CD4-positive, alpha-beta memory T cell (primary cell): ENCODE data around the gene MINDY3. TPM values are rescaled to one million over a fixed set of nuclear protein-coding genes. Genes with fewer than 3 reads are reported as not detected.
A peak's percentile ranks its signal among the peaks of the same experiment; 100 is the strongest.

Experiments
- CTCF ChIA-PET: fragments of 350-600 bp; sonication (Branson Sonifier 250); formaldehyde crosslinking; loops from one replicate; lab custom pipeline; 2021; ENCODE audit warnings: inconsistent platforms; ENCODE audit not compliant: partially characterized antibody; lab: Charles Lee
- POLR2A ChIA-PET: fragments of 350-600 bp; sonication (Branson Sonifier 250); formaldehyde crosslinking; loops from one replicate; lab custom pipeline; 2021; ENCODE audit not compliant: partially characterized antibody; lab: Charles Lee
- DNase-seq, 5 donors: peaks; one replicate each; pipeline versions ENCODE4 v3.0.0 to v3.0.0-alpha.2; 2020 to 2022; ENCODE audit warnings: mixed read lengths in 1 of 5
- H3K27ac ChIP-seq: one replicate; pipeline ENCODE4 v1.7.0; 2013; ENCODE audit warnings: low read depth, low read length
- H3K27me3 ChIP-seq: 2 replicates; pipeline ENCODE4 v1.7.0; 2013; ENCODE audit warnings: mild to moderate bottlenecking, low read length, moderate library complexity; ENCODE audit not compliant: insufficient read depth
- H3K36me3 ChIP-seq: 2 replicates; pipeline ENCODE4 v1.7.0; 2013; ENCODE audit warnings: mild to moderate bottlenecking, low read length, moderate library complexity; ENCODE audit not compliant: insufficient read depth
- H3K4me1 ChIP-seq: 2 replicates; pipeline ENCODE4 v1.7.0; 2013; ENCODE audit warnings: mild to moderate bottlenecking, low read length, moderate library complexity; ENCODE audit not compliant: insufficient read depth
- H3K4me3 ChIP-seq, 2 donors: one replicate each; pipeline ENCODE4 v1.7.0; 2013; ENCODE audit warnings: low read length in 2 of 2, mild to moderate bottlenecking in 1 of 2
- H3K9me3 ChIP-seq, 2 donors: one replicate each; pipeline ENCODE4 v1.7.0; 2013; ENCODE audit warnings: low read length in 2 of 2, control low read depth in 1 of 2; ENCODE audit not compliant: control insufficient read depth in 1 of 2
- H3K27ac Mint-ChIP-seq, 7 donors: one replicate each; pipeline ENCODE4 v1.8.0; 2020 to 2021; ENCODE audit warnings: mixed read lengths in 7 of 7, mild to moderate bottlenecking in 6 of 7, inconsistent platforms in 3 of 7, moderate library complexity in 3 of 7
- H3K27me3 Mint-ChIP-seq, 2 donors: one replicate each; pipeline ENCODE4 v1.8.0; 2020 to 2021; ENCODE audit warnings: mixed read lengths in 2 of 2
- H3K36me3 Mint-ChIP-seq, 2 donors: one replicate each; pipeline ENCODE4 v1.8.0; 2020 to 2021; ENCODE audit warnings: mixed read lengths in 2 of 2, inconsistent platforms in 1 of 2, mild to moderate bottlenecking in 1 of 2
- H3K4me1 Mint-ChIP-seq, 4 donors: one replicate each; pipeline ENCODE4 v1.8.0; 2020 to 2021; ENCODE audit warnings: mixed read lengths in 4 of 4, mild to moderate bottlenecking in 1 of 4
- H3K4me3 Mint-ChIP-seq, 8 donors: one replicate each; pipeline ENCODE4 v1.8.0; 2020 to 2021; ENCODE audit warnings: mixed read lengths in 8 of 8, mild to moderate bottlenecking in 7 of 8, moderate library complexity in 6 of 8, inconsistent platforms in 3 of 8
- H3K9me3 Mint-ChIP-seq, 8 donors: one replicate each; pipeline ENCODE4 v1.8.0; 2020 to 2021; ENCODE audit warnings: mixed read lengths in 8 of 8, mild to moderate bottlenecking in 5 of 8, inconsistent platforms in 3 of 8, moderate library complexity in 1 of 8
- intact Hi-C: fragments of 100-400 bp; cut with micrococcal nuclease; formaldehyde crosslinking; loops from one replicate; pipeline ENCODE4 v1.15.1; 2023
- polyA plus RNA-seq, 2 donors: library from polyadenylated mRNA; unstranded; fragments of 300-500 nt; fragmentation: Illumina TruSeq; gene quantifications; one replicate each; pipeline ENCODE4 v1.2.3, GENCODE V29; 2021
- total RNA-seq, 2 experiments: library from RNA; stranded (reverse); gene quantifications; one replicate each; pipeline ENCODE4 v1.2.3, GENCODE V29; 2021

Gene MINDY3
- total and polyA plus RNA-seq, 4 experiments from 2014 or later, result 2.1 to 40.4 (median 21.0) TPM

- H3K27me3 ChIP-seq, result peaks cover 8% of the 10 kb centered on the region
- no peak overlapping the region for H3K4me3 ChIP-seq
- no peaks in the 10 kb centered on the region for H3K36me3 ChIP-seq
- no peak overlapping the region for H3K27ac Mint-ChIP-seq
- ChIA-PET POLR2A (no interaction called here), CTCF (interaction anchor here (1.9 kb wide), 1 partner anchor 10 kb away, joined by 4 read pairs; no protein-coding TSS in a partner anchor)
- intact Hi-C loops, result no loop called here
- H3K27ac ChIP-seq, result no peak overlapping the region
- no peaks in the 10 kb centered on the region for H3K4me1 ChIP-seq
- H3K36me3 Mint-ChIP-seq, result no peaks in the 10 kb centered on the region
- no peak for DNase-seq
- H3K9me3 Mint-ChIP-seq, result peaks cover under 1 to 6% (median 3%) of the 10 kb centered on the region in 8 donors
- H3K4me1 Mint-ChIP-seq, result no peaks in the 10 kb centered on the region
- no peak overlapping the region for H3K4me3 Mint-ChIP-seq
- H3K27me3 Mint-ChIP-seq, result peaks cover 43 to 50% of the 10 kb centered on the region in 2 donors
- no peaks in the 10 kb centered on the region for H3K9me3 ChIP-seq
Observed at GRCh38 chr10:15868006-15868405, 7.7 kb upstream of the MINDY3 start.

- no peak overlapping the region for H3K27ac Mint-ChIP-seq
- ChIA-PET CTCF (no interaction called here), POLR2A (no interaction called here)
- no peak for DNase-seq
- no peak overlapping the region for H3K4me3 ChIP-seq
- peaks cover 35 to 37% of the 10 kb centered on the region in 2 donors for H3K27me3 Mint-ChIP-seq
- H3K4me1 Mint-ChIP-seq, result peaks cover 0 to 7% (median 3%) of the 10 kb centered on the region in 4 donors
- no peaks in the 10 kb centered on the region for H3K36me3 ChIP-seq
- peaks cover 6% of the 10 kb centered on the region for H3K4me1 ChIP-seq
- peaks cover 6% of the 10 kb centered on the region for H3K27me3 ChIP-seq
- no peak overlapping the region for H3K27ac ChIP-seq
- peaks cover 0 to 6% (median 3%) of the 10 kb centered on the region in 8 donors for H3K9me3 Mint-ChIP-seq
- H3K4me3 Mint-ChIP-seq, result no peak overlapping the region
- intact Hi-C loops, result no loop called here
- peaks cover 3 to 4% of the 10 kb centered on the region in 2 donors for H3K36me3 Mint-ChIP-seq
- no peaks in the 10 kb centered on the region for H3K9me3 ChIP-seq
Observed at GRCh38 chr10:15865304-15865703, 5.0 kb upstream of the MINDY3 start.

- H3K4me3 Mint-ChIP-seq, result no peak overlapping the region
- POLR2A ChIA-PET, result no interaction called here
- H3K4me1 Mint-ChIP-seq, result peaks cover 2 to 15% (median 9%) of the 10 kb centered on the region in 4 donors
- H3K36me3 Mint-ChIP-seq, result peaks cover 4 to 12% of the 10 kb centered on the region in 2 donors
- H3K4me3 ChIP-seq, result no peak overlapping the region
- H3K9me3 ChIP-seq, result no peaks in the 10 kb centered on the region
- CTCF ChIA-PET, result no interaction called here
- H3K27me3 Mint-ChIP-seq, result peaks cover 35% of the 10 kb centered on the region in 2 donors
- intact Hi-C loops, result no loop called here
- H3K4me1 ChIP-seq, result peaks cover 9% of the 10 kb centered on the region
- no peaks in the 10 kb centered on the region for H3K36me3 ChIP-seq
- H3K9me3 Mint-ChIP-seq, result peaks cover 0 to 6% (median 3%) of the 10 kb centered on the region in 8 donors
- DNase-seq, result no peak
- H3K27ac ChIP-seq, result no peak overlapping the region
- H3K27me3 ChIP-seq, result no peaks in the 10 kb centered on the region
- H3K27ac Mint-ChIP-seq, result no peak overlapping the region
Observed at GRCh38 chr10:15864419-15864818, 4.1 kb upstream of the MINDY3 start.

- Mint-ChIP-seq H3K4me3 (no peak overlapping the region), H3K36me3 (peaks cover 4 to 12% of the 10 kb centered on the region in 2 donors), H3K27ac (no peak overlapping the region), H3K27me3 (peaks cover 34 to 35% of the 10 kb centered on the region in 2 donors), H3K4me1 (peaks cover 6 to 20% (median 14%) of the 10 kb centered on the region in 4 donors), H3K9me3 (peaks cover 0 to 6% (median 3%) of the 10 kb centered on the region in 8 donors)
- Histone ChIP-seq H3K36me3 (no peaks in the 10 kb centered on the region), H3K27me3 (no peaks in the 10 kb centered on the region), H3K27ac (no peak overlapping the region), H3K4me3 (no peak overlapping the region), H3K4me1 (peaks cover 16% of the 10 kb centered on the region), H3K9me3 (no peaks in the 10 kb centered on the region)
- DNase-seq, result no peak
- CTCF ChIA-PET, result no interaction called here
- intact Hi-C loops, result no loop called here
- POLR2A ChIA-PET, result no interaction called here
Observed at GRCh38 chr10:15863733-15864132, 3.4 kb upstream of the MINDY3 start.

- H3K4me3 Mint-ChIP-seq, result no peak overlapping the region
- H3K4me3 ChIP-seq, result no peak overlapping the region
- H3K27me3 Mint-ChIP-seq, result peaks cover 31 to 32% of the 10 kb centered on the region in 2 donors
- H3K27me3 ChIP-seq, result no peaks in the 10 kb centered on the region
- CTCF ChIA-PET, result no interaction called here
- H3K36me3 Mint-ChIP-seq, result peaks cover 4 to 12% of the 10 kb centered on the region in 2 donors
- H3K36me3 ChIP-seq, result no peaks in the 10 kb centered on the region
- H3K4me1 Mint-ChIP-seq, result peaks cover 9 to 24% (median 16%) of the 10 kb centered on the region in 4 donors
- peaks cover 20% of the 10 kb centered on the region for H3K4me1 ChIP-seq
- H3K9me3 Mint-ChIP-seq, result peaks cover 0 to 6% (median 3%) of the 10 kb centered on the region in 8 donors
- H3K27ac Mint-ChIP-seq, result no peak overlapping the region
- no peaks in the 10 kb centered on the region for H3K9me3 ChIP-seq
- no peak overlapping the region for H3K27ac ChIP-seq
- intact Hi-C loops, result no loop called here
- DNase-seq, result no peak
- POLR2A ChIA-PET, result no interaction called here
Observed at GRCh38 chr10:15863323-15863722, 3.0 kb upstream of the MINDY3 start.

- Mint-ChIP-seq H3K4me1 (peaks cover 24 to 47% (median 34%) of the 10 kb centered on the region in 4 donors), H3K9me3 (peaks cover 0 to 4% (median 1%) of the 10 kb centered on the region in 8 donors), H3K27me3 (peaks cover 13 to 14% of the 10 kb centered on the region in 2 donors), H3K4me3 (peak overlapping the region; percentile 94 to 99 (median 98)), H3K36me3 (peaks cover 4 to 14% of the 10 kb centered on the region in 2 donors), H3K27ac (peak overlapping the region; percentile 90 to 96 (median 93))
- Histone ChIP-seq H3K36me3 (no peaks in the 10 kb centered on the region), H3K4me1 (peaks cover 42% of the 10 kb centered on the region), H3K9me3 (no peaks in the 10 kb centered on the region), H3K27ac (peak overlapping the region; percentile 67), H3K27me3 (no peaks in the 10 kb centered on the region), H3K4me3 (peak overlapping the region; percentile 87 to 99)
- POLR2A ChIA-PET, result interaction anchor here (0.9 to 2.4 kb wide), 6 partner anchors 16 to 956 kb away, joined by 3 to 13 read pairs (median 5); partner anchors contain the start of genes PTER and RSU1
- no peak for DNase-seq
- CTCF ChIA-PET, result no interaction called here
- intact Hi-C loops, result loop anchor here (1.0 kb wide), 2 partner anchors 576 to 957 kb away; partner anchors contain the start of gene RSU1
Observed at GRCh38 chr10:15860692-15861201, 440 bp upstream of the MINDY3 start.

GRCh38 chr10:15859509-15859905 lies 800 bp downstream of the MINDY3 start:
- ChIA-PET CTCF (no interaction called here), POLR2A (interaction anchor here (1.0 to 2.4 kb wide), 6 partner anchors 14 to 1371 kb away, joined by 4 to 13 read pairs (median 6); partner anchors contain the start of genes PTER and RSU1)
- Mint-ChIP-seq H3K36me3 (peaks cover 5 to 20% of the 10 kb centered on the region in 2 donors), H3K27me3 (peaks cover 4 to 8% of the 10 kb centered on the region in 2 donors), H3K9me3 (peaks cover 0 to 4% (median 0%) of the 10 kb centered on the region in 8 donors), H3K27ac (peak overlapping the region in 6 of 7 donors; percentile 90 to 96 (median 92)), H3K4me1 (peaks cover 32 to 55% (median 41%) of the 10 kb centered on the region in 4 donors), H3K4me3 (peak overlapping the region; percentile 94 to 99 (median 98))
- Histone ChIP-seq H3K9me3 (no peaks in the 10 kb centered on the region), H3K27ac (peak overlapping the region; percentile 67), H3K4me3 (peak overlapping the region; percentile 87 to 99), H3K27me3 (no peaks in the 10 kb centered on the region), H3K36me3 (no peaks in the 10 kb centered on the region), H3K4me1 (peaks cover 42% of the 10 kb centered on the region)
- intact Hi-C loops, result no loop called here
- no peak for DNase-seq
